ENCODE measurements around the gene TTC9B.

The TTC9B gene

GRCh38 chr19:40217934-40218890 is at the start of gene TTC9B:
Gene TTC9B (minus strand): TSS chr19:40218384. CDS start chr19:40218381, 3 bp downstream.
- peak; percentile 48 to 49 for DNase-seq
- TF ChIP-seq POLR2A (IDR thresholded peaks at IDR 0.05; ENCODE audit: low read length) (no peak), GATA1 (IDR thresholded peaks at IDR 0.05; ENCODE audit: low read depth, low read length) (no peak)

- DNase-seq: peak; percentile 33 to 60
- TF ChIP-seq GATA1 (IDR thresholded peaks at IDR 0.05; ENCODE audit: low read depth, low read length): no peak
- no peak for TF ChIP-seq POLR2A (IDR thresholded peaks at IDR 0.05; ENCODE audit: low read length)
These were observed 49.4 kb upstream of the TTC9B start for GRCh38 chr19:40267601-40267997.

- TF ChIP-seq POLR2A (IDR thresholded peaks at IDR 0.05; ENCODE audit: low read length) (no peak), GATA1 (IDR thresholded peaks at IDR 0.05; ENCODE audit: low read depth, low read length) (no peak)
These were observed 48.9 kb upstream of the TTC9B start for GRCh38 chr19:40266912-40267600.

GRCh38 chr19:40266119-40266518 is 47.9 kb upstream of the TTC9B start:
- TF ChIP-seq GATA1 (IDR thresholded peaks at IDR 0.05; ENCODE audit: low read depth, low read length): no peak
- no peak for TF ChIP-seq POLR2A (IDR thresholded peaks at IDR 0.05; ENCODE audit: low read length)
- DNase-seq: no peak

More at GRCh38 chr19:40266912-40267600, 48.9 kb upstream of the TTC9B start:
- no peak for DNase-seq

GRCh38 chr19:40265763-40266099 is 47.5 kb upstream of the TTC9B start:
- TF ChIP-seq POLR2A (IDR thresholded peaks at IDR 0.05; ENCODE audit: low read length): no peak
- no peak for TF ChIP-seq GATA1 (IDR thresholded peaks at IDR 0.05; ENCODE audit: low read depth, low read length)
- DNase-seq: no peak

GRCh38 chr19:40265055-40265762 is 47.0 kb upstream of the TTC9B start:
- TF ChIP-seq GATA1 (IDR thresholded peaks at IDR 0.05; ENCODE audit: low read depth, low read length) (no peak), POLR2A (IDR thresholded peaks at IDR 0.05; ENCODE audit: low read length) (no peak)
- DNase-seq: no peak

GRCh38 chr19:40264314-40265054 is 46.3 kb upstream of the TTC9B start:
- TF ChIP-seq POLR2A (IDR thresholded peaks at IDR 0.05; ENCODE audit: low read length): no peak
- no peak for TF ChIP-seq GATA1 (IDR thresholded peaks at IDR 0.05; ENCODE audit: low read depth, low read length)
- no peak for DNase-seq

GRCh38 chr19:40263440-40264313 is 45.5 kb upstream of the TTC9B start:
- no peak for TF ChIP-seq GATA1 (IDR thresholded peaks at IDR 0.05; ENCODE audit: low read depth, low read length)
- no peak for TF ChIP-seq POLR2A (IDR thresholded peaks at IDR 0.05; ENCODE audit: low read length)
- DNase-seq: no peak

GRCh38 chr19:40262422-40262821 is 44.2 kb upstream of the TTC9B start:
- TF ChIP-seq POLR2A (IDR thresholded peaks at IDR 0.05; ENCODE audit: low read length) (no peak), GATA1 (IDR thresholded peaks at IDR 0.05; ENCODE audit: low read depth, low read length) (no peak)
- DNase-seq: no peak

GRCh38 chr19:40261631-40262030 is 43.4 kb upstream of the TTC9B start:
- TF ChIP-seq POLR2A (IDR thresholded peaks at IDR 0.05; ENCODE audit: low read length): no peak

GRCh38 chr19:40257096-40257517 is 38.9 kb upstream of the TTC9B start:
- no peak for TF ChIP-seq GATA1 (IDR thresholded peaks at IDR 0.05; ENCODE audit: low read depth, low read length)
- TF ChIP-seq POLR2A (IDR thresholded peaks at IDR 0.05; ENCODE audit: low read length): no peak
- DNase-seq: no peak

More at GRCh38 chr19:40261631-40262030, 43.4 kb upstream of the TTC9B start:
- no peak for DNase-seq

GRCh38 chr19:40256512-40256911 is 38.3 kb upstream of the TTC9B start:
- TF ChIP-seq POLR2A (IDR thresholded peaks at IDR 0.05; ENCODE audit: low read length): no peak
- TF ChIP-seq GATA1 (IDR thresholded peaks at IDR 0.05; ENCODE audit: low read depth, low read length): no peak
- no peak for DNase-seq

Measured in erythroblast (primary cell).